ENCODE measurements around the gene PLEKHM3. TPM values are rescaled to one million over a fixed set of nuclear protein-coding genes. Genes with fewer than 3 reads are reported as not detected.
A peak's percentile ranks its signal among the peaks of the same experiment; 100 is the strongest.

Gene PLEKHM3
- total RNA-seq, 2 experiments from 2014 or later: 4.9 to 5.4 TPM

DNA sequence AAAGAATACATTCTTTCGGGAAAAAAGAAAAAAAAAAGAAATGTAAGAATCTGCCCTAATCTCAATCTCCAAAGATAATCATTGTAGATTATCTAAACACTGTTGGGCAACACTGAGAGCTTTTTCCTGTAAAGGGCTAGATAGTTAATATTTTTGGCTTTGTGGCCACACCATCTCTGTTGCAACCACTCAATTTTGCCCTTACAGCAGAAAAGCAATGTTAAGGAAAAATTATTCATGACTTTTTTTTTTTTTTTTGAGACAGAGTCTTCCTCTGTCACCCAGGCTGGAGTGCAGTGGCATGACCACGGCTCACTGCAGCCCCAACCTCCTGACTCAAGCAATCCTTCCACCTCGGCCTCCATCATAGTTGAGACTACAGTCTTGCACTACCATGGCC is 238.3 kb downstream of the PLEKHM3 start:
- no peak overlapping the region for H3K4me3 Mint-ChIP-seq
- ChIA-PET POLR2A (no interaction called here), CTCF (no interaction called here)
- H3K36me3 Mint-ChIP-seq (ENCODE audit: low read depth): no peaks in the 10 kb centered on the region
- no peak overlapping the region for H3K27ac Mint-ChIP-seq
- DNase-seq: no peak
- H3K9me3 Mint-ChIP-seq: no peaks in the 10 kb centered on the region
- H3K27me3 Mint-ChIP-seq: peaks cover 18% of the 10 kb centered on the region
- no peaks in the 10 kb centered on the region for H3K4me1 Mint-ChIP-seq

DNA sequence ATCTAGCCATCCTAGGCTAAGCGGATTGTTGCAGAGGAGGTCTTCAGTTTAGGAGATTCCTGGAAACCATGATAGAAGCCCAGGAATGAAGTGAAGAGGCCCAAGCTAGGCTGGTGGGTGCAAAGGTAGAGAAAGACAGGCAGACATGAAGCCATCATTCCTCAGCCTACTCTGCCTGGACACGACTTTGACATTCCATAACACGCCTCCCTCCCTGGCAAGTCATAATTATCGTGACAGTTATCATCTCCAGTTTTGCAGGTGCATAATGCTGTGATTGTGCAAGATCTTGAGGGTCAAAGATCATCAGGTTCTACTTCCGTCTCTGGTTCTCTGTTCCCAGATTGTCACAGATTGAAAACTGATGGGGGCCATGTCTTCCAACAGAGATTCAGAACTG is 240.4 kb downstream of the PLEKHM3 start:
- CTCF ChIA-PET: no interaction called here
- H3K9me3 Mint-ChIP-seq: no peaks in the 10 kb centered on the region
- no peaks in the 10 kb centered on the region for H3K36me3 Mint-ChIP-seq (ENCODE audit: low read depth)
- POLR2A ChIA-PET: no interaction called here
- no peak overlapping the region for H3K27ac Mint-ChIP-seq
- no peak overlapping the region for H3K4me3 Mint-ChIP-seq
- no peaks in the 10 kb centered on the region for H3K4me1 Mint-ChIP-seq
- peaks cover 20% of the 10 kb centered on the region for H3K27me3 Mint-ChIP-seq
- DNase-seq: no peak

DNA sequence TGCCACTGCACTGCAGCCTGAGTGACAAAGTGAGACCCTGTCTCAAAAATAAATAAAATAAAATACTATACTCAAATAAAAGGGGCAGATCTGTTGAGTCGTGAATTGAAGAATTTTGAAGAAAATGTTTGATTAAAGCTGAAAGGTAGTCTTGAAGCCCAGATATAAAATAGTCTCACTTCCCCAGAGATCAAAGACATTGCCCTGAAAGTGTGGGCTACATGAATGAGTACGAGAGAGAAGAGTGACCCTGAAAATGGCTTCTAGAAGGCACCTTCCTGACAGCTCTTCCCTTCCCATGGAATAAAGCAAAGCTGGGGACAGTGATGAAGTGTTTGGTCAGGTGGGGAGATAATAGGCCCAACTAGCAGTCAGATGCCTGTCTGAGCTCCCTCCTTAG is 241.8 kb downstream of the PLEKHM3 start:
- H3K27ac Mint-ChIP-seq: no peak overlapping the region
- peaks cover 26% of the 10 kb centered on the region for H3K27me3 Mint-ChIP-seq
- CTCF ChIA-PET: interaction anchor here (0.7 kb wide), 1 partner anchor 15 kb away, joined by 3 read pairs; no protein-coding TSS in a partner anchor
- no peak for DNase-seq
- POLR2A ChIA-PET: no interaction called here
- H3K9me3 Mint-ChIP-seq: no peaks in the 10 kb centered on the region
- H3K4me3 Mint-ChIP-seq: no peak overlapping the region
- H3K36me3 Mint-ChIP-seq (ENCODE audit: low read depth): no peaks in the 10 kb centered on the region
- no peaks in the 10 kb centered on the region for H3K4me1 Mint-ChIP-seq

DNA sequence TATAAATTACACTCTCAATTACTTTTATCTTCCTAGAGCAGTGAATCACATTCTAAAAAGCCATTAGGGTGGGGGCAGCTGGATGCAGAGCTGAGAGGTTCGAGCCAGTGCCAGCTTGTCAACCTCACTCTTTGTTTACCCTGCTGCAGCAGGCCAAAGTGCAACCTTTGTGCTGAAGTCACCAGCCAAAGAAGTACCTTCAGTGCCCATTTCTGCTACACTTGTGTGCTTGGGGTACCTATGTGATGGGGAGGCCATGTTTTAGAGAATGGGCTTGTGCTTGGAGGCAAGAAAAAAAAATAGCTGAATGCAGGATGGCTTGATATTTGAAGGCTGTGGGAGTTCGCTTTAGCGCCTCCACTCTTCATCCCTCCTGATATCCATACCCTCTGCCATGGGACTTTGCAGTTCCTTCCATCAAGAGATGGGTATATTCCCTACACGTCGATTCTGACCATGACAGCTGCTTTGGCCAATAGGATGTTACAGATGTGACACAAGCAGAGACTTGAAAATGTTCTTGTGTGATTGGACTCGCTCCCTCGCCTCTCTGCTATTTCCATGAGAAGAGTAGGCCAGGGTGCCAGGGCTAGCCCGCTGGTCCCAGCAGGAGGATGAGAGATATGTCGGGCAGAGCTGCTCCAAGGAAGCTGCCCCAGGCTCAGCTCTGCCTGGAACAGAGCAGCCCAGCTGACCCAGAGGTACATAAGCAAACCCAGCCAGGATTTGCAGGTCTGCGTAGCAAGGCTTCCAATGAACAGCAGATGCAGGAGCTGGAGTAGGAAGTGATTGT is 242.9 kb downstream of the PLEKHM3 start:
- no peak for DNase-seq
- no peaks in the 10 kb centered on the region for H3K9me3 Mint-ChIP-seq
- H3K4me3 Mint-ChIP-seq: no peak overlapping the region
- no peaks in the 10 kb centered on the region for H3K36me3 Mint-ChIP-seq (ENCODE audit: low read depth)
- H3K4me1 Mint-ChIP-seq: no peaks in the 10 kb centered on the region
- ChIA-PET POLR2A (no interaction called here), CTCF (no interaction called here)
- peaks cover 23% of the 10 kb centered on the region for H3K27me3 Mint-ChIP-seq
- no peak overlapping the region for H3K27ac Mint-ChIP-seq

DNA sequence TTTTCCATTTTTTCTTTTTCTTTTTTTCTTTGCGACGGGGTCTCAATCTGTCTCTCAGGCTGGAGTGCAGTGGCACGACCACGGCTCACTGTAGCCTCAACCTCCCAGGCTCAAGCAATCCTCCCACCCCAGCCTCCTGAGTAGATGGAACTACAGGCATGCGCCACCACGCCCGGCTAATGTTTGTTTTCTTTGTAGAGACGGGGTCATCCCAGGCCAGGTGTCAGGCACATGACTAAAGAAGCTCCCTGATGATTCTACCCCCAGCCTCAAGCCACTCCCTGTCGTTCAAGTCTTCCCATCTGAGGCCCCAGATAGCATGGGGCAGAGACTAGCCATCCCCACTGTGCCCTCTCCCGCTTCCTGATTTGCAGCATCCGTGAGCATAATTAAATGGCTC is 245.8 kb downstream of the PLEKHM3 start:
- Mint-ChIP-seq H3K27ac (no peak overlapping the region), H3K9me3 (no peaks in the 10 kb centered on the region), H3K27me3 (peaks cover 19% of the 10 kb centered on the region), H3K4me3 (no peak overlapping the region), H3K4me1 (peaks cover 4% of the 10 kb centered on the region), H3K36me3 (ENCODE audit: low read depth) (no peaks in the 10 kb centered on the region)
- no peak for DNase-seq
- ChIA-PET POLR2A (no interaction called here), CTCF (no interaction called here)

DNA sequence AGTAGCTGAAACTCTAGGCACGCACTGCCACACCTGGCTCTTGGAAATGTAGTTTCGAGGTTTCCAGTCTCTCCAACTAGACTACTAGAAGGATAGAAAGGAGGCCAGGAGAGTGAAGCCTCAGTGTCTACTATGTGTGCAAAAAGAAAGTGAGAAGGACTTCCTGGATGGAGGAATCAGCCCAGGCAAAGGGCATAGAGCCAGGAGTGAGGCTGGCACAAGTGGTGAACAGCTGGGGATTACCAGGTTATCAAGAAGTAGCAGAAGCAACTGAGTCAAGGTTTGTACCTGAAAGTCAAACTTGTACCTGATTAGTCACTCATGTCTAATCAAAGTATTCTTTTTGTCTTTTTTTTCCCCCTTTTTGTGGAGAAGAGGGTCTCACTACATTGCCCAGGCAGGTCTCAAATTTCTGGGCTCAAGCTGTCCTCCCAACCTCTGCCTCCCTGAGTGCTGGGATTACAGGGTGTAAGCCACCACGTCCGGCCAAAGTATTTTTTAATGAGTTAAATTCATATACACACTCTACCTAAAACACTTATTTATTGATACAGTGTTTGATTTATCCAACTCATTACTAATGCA is 246.9 kb downstream of the PLEKHM3 start:
- Mint-ChIP-seq H3K4me3 (no peak overlapping the region), H3K27ac (no peak overlapping the region), H3K36me3 (ENCODE audit: low read depth) (no peaks in the 10 kb centered on the region), H3K27me3 (peaks cover 21% of the 10 kb centered on the region), H3K9me3 (no peaks in the 10 kb centered on the region), H3K4me1 (peaks cover 4% of the 10 kb centered on the region)
- POLR2A ChIA-PET: no interaction called here
- DNase-seq: no peak
- CTCF ChIA-PET: no interaction called here

GRCh38 chr2:207777124-207777523 is 248.2 kb downstream of the PLEKHM3 start:
- H3K27me3 Mint-ChIP-seq: peaks cover 23% of the 10 kb centered on the region

DNA sequence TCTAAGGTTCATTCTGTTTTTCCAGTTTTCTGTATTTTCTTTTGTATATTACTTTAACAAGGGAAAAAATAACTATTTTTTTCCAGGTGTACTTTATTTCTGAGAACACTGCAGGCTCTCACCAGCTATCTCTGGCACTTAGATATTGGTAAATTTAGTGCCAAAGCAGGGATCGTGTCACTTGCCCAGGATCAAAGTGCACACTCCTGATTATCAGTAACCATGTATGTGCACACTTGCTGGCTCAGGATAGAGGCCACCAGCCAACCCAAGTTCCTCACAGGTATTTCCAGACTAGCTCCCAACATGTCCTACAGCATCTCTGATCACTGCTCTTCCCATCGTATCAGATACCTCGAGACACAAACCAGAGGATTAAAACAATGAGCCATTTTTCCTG is 249.9 kb downstream of the PLEKHM3 start:
- H3K27ac Mint-ChIP-seq: no peak overlapping the region
- no peak for DNase-seq
- ChIA-PET POLR2A (interaction anchor here (0.9 kb wide), 1 partner anchor 150 kb away, joined by 3 read pairs; the partner anchor contains the start of gene METTL21A), CTCF (interaction anchor here (1.0 to 2.0 kb wide), 2 partner anchors 29 to 198 kb away, joined by 3 to 6 read pairs; no protein-coding TSS in a partner anchor)
- no peak overlapping the region for H3K4me3 Mint-ChIP-seq
- peaks cover 9% of the 10 kb centered on the region for H3K4me1 Mint-ChIP-seq
- no peaks in the 10 kb centered on the region for H3K9me3 Mint-ChIP-seq
- no peaks in the 10 kb centered on the region for H3K36me3 Mint-ChIP-seq (ENCODE audit: low read depth)
- peaks cover 31% of the 10 kb centered on the region for H3K27me3 Mint-ChIP-seq

More at GRCh38 chr2:207777124-207777523, 248.2 kb downstream of the PLEKHM3 start:
- Mint-ChIP-seq H3K27ac (no peak overlapping the region), H3K9me3 (no peaks in the 10 kb centered on the region), H3K4me1 (peaks cover 4% of the 10 kb centered on the region), H3K4me3 (no peak overlapping the region), H3K36me3 (ENCODE audit: low read depth) (no peaks in the 10 kb centered on the region)
- no peak for DNase-seq
- ChIA-PET POLR2A (no interaction called here), CTCF (interaction anchor here (2.0 kb wide), 1 partner anchor 31 kb away, joined by 6 read pairs; no protein-coding TSS in a partner anchor)

GRCh38 chr2:207772844-207773205 is 252.5 kb downstream of the PLEKHM3 start:
- Mint-ChIP-seq H3K27ac (no peak overlapping the region), H3K4me3 (no peak overlapping the region), H3K36me3 (ENCODE audit: low read depth) (no peaks in the 10 kb centered on the region), H3K9me3 (no peaks in the 10 kb centered on the region), H3K27me3 (peaks cover 36% of the 10 kb centered on the region), H3K4me1 (peaks cover 23% of the 10 kb centered on the region)
- DNase-seq: no peak
- ChIA-PET CTCF (no interaction called here), POLR2A (no interaction called here)

- no peaks in the 10 kb centered on the region for H3K36me3 Mint-ChIP-seq (ENCODE audit: low read depth)
- H3K27ac Mint-ChIP-seq: no peak overlapping the region
- no peaks in the 10 kb centered on the region for H3K9me3 Mint-ChIP-seq
- peaks cover 28% of the 10 kb centered on the region for H3K4me1 Mint-ChIP-seq
- ChIA-PET CTCF (no interaction called here), POLR2A (no interaction called here)
- H3K27me3 Mint-ChIP-seq: peaks cover 41% of the 10 kb centered on the region
- no peak overlapping the region for H3K4me3 Mint-ChIP-seq
- DNase-seq: peak; percentile 43
Observed at GRCh38 chr2:207772081-207772843, 253.1 kb downstream of the PLEKHM3 start.

GRCh38 chr2:207771421-207771820 is 253.9 kb downstream of the PLEKHM3 start:
- Mint-ChIP-seq H3K27me3 (peaks cover 46% of the 10 kb centered on the region), H3K27ac (no peak overlapping the region), H3K4me3 (no peak overlapping the region), H3K4me1 (peaks cover 33% of the 10 kb centered on the region), H3K9me3 (no peaks in the 10 kb centered on the region), H3K36me3 (ENCODE audit: low read depth) (no peaks in the 10 kb centered on the region)
- POLR2A ChIA-PET: no interaction called here
- no peak for DNase-seq
- CTCF ChIA-PET: no interaction called here

Measured in activated CD4-positive, alpha-beta memory T cell treated with anti-CD3 and anti-CD28 coated beads, Interleukin-2, amount 10 ng/mL, durations not matched to agents 7 days and 5 days (primary cell).